Fibroblast of lung (primary cell): ENCODE measurements around the gene SDHB.

ENCODE experiments used
- CTCF ChIP-seq, 2 donors: IDR thresholded peaks in 1 of 2; conservative IDR thresholded peaks in 1 of 2; 1 replicate in 1 of 2; 2 replicates in 1 of 2; pipeline ENCODE4 v1.5.1; 2011 to 2012; ENCODE audit warnings: low read length in 2 of 2, control low read depth in 1 of 2, inconsistent platforms in 1 of 2, low read depth in 1 of 2, mild to moderate bottlenecking in 1 of 2
- EZH2 ChIP-seq: IDR thresholded peaks from 2 replicates; pipeline ENCODE4 v1.5.1; 2012; ENCODE audit warnings: low read length, control low read depth, mild to moderate bottlenecking; ENCODE audit errors: missing control alignments

GRCh38 chr1:17067465-17068240 lies 13.8 kb upstream of the SDHB start:
- TF ChIP-seq CTCF (conservative IDR thresholded peaks at IDR 0.05 in 1 of 2, IDR thresholded peaks at IDR 0.05 in 1 of 2; ENCODE audit: low read depth in 1 of 2, low read length in 2 of 2): no peak
- TF ChIP-seq EZH2: no peak
